ENCODE measurements around the gene ST6GALNAC3. TPM values are rescaled to one million over a fixed set of nuclear protein-coding genes. Genes with fewer than 3 reads are reported as not detected.

The ST6GALNAC3 gene
- polyA plus RNA-seq, 4 donors: under 0.01 to 21.7 (median 2.6) TPM

GRCh38 chr1:76390456-76390855 lies 315.9 kb downstream of the ST6GALNAC3 start:
- DNase-seq (no peak), FAIRE-seq (no peak)
- no peaks in the 10 kb centered on the region for H3K36me3 ChIP-seq (ENCODE audit: control insufficient read depth in 3 of 3, insufficient read depth in 2 of 3, low read depth in 1 of 3, low read length in 3 of 3)
- H3K27ac ChIP-seq (ENCODE audit: low read depth in 1 of 3, low read length in 2 of 3): no peak overlapping the region
- H3K4me1 ChIP-seq (ENCODE audit: control insufficient read depth in 3 of 3, insufficient read depth in 2 of 3, low read depth in 1 of 3, low read length in 2 of 3): peaks cover 0 to 15% (median 0%) of the 10 kb centered on the region in 3 donors
- H3K27me3 ChIP-seq (ENCODE audit: control insufficient read depth in 3 of 3, insufficient read depth in 3 of 3, low read length in 3 of 3): no peaks in the 10 kb centered on the region
- H3K9me3 ChIP-seq (ENCODE audit: control insufficient read depth in 2 of 2, insufficient read depth in 1 of 2, low read depth in 1 of 2, low read length in 1 of 2): no peaks in the 10 kb centered on the region
- no peak overlapping the region for H3K4me3 ChIP-seq (ENCODE audit: low read depth in 1 of 3, low read length in 3 of 3)

GRCh38 chr1:76395059-76395458 lies 320.5 kb downstream of the ST6GALNAC3 start:
- H3K4me1 ChIP-seq (ENCODE audit: control insufficient read depth in 3 of 3, insufficient read depth in 2 of 3, low read depth in 1 of 3, low read length in 2 of 3): peaks cover 0 to 3% (median 0%) of the 10 kb centered on the region in 3 donors
- no peak overlapping the region for H3K27ac ChIP-seq (ENCODE audit: low read depth in 1 of 3, low read length in 2 of 3)
- FAIRE-seq (no peak), DNase-seq (no peak)
- no peaks in the 10 kb centered on the region for H3K9me3 ChIP-seq (ENCODE audit: control insufficient read depth in 2 of 2, insufficient read depth in 1 of 2, low read depth in 1 of 2, low read length in 1 of 2)
- H3K4me3 ChIP-seq (ENCODE audit: low read depth in 1 of 3, low read length in 3 of 3): no peak overlapping the region
- WGBS, 3 donors: 78 to 84% (median 81%) methylated on average over 2 of the region's 2 CpGs
- no peaks in the 10 kb centered on the region for H3K36me3 ChIP-seq (ENCODE audit: control insufficient read depth in 3 of 3, insufficient read depth in 2 of 3, low read depth in 1 of 3, low read length in 3 of 3)
- no peaks in the 10 kb centered on the region for H3K27me3 ChIP-seq (ENCODE audit: control insufficient read depth in 3 of 3, insufficient read depth in 3 of 3, low read length in 3 of 3)

GRCh38 chr1:76402128-76402527 lies 327.6 kb downstream of the ST6GALNAC3 start:
- no peak for FAIRE-seq
- Histone ChIP-seq H3K9me3 (ENCODE audit: control insufficient read depth in 2 of 2, insufficient read depth in 1 of 2, low read depth in 1 of 2, low read length in 1 of 2) (peaks cover 0 to 4% of the 10 kb centered on the region in 2 donors), H3K36me3 (ENCODE audit: control insufficient read depth in 3 of 3, insufficient read depth in 2 of 3, low read depth in 1 of 3, low read length in 3 of 3) (no peaks in the 10 kb centered on the region), H3K4me3 (ENCODE audit: low read depth in 1 of 3, low read length in 3 of 3) (no peak overlapping the region), H3K4me1 (ENCODE audit: control insufficient read depth in 3 of 3, insufficient read depth in 2 of 3, low read depth in 1 of 3, low read length in 2 of 3) (no peaks in the 10 kb centered on the region), H3K27me3 (ENCODE audit: control insufficient read depth in 3 of 3, insufficient read depth in 3 of 3, low read length in 3 of 3) (no peaks in the 10 kb centered on the region), H3K27ac (ENCODE audit: low read depth in 1 of 3, low read length in 2 of 3) (no peak overlapping the region)
- 89 to 95% (median 92%) methylated on average over 2 of the region's 2 CpGs for WGBS, 3 donors
- DNase-seq: no peak

GRCh38 chr1:76408303-76408702 lies 333.8 kb downstream of the ST6GALNAC3 start:
- H3K9me3 ChIP-seq (ENCODE audit: control insufficient read depth in 2 of 2, insufficient read depth in 1 of 2, low read depth in 1 of 2, low read length in 1 of 2): no peaks in the 10 kb centered on the region
- FAIRE-seq (no peak), DNase-seq (no peak)
- no peaks in the 10 kb centered on the region for H3K27me3 ChIP-seq (ENCODE audit: control insufficient read depth in 3 of 3, insufficient read depth in 3 of 3, low read length in 3 of 3)
- no peak overlapping the region for H3K4me3 ChIP-seq (ENCODE audit: low read depth in 1 of 3, low read length in 3 of 3)
- H3K36me3 ChIP-seq (ENCODE audit: control insufficient read depth in 3 of 3, insufficient read depth in 2 of 3, low read depth in 1 of 3, low read length in 3 of 3): no peaks in the 10 kb centered on the region
- no peak overlapping the region for H3K27ac ChIP-seq (ENCODE audit: low read depth in 1 of 3, low read length in 2 of 3)
- 82 to 93% (median 85%) methylated on average over 3 of the region's 3 CpGs for WGBS, 3 donors
- H3K4me1 ChIP-seq (ENCODE audit: control insufficient read depth in 3 of 3, insufficient read depth in 2 of 3, low read depth in 1 of 3, low read length in 2 of 3): no peaks in the 10 kb centered on the region

GRCh38 chr1:76410499-76410898 lies 336.0 kb downstream of the ST6GALNAC3 start:
- WGBS, 3 donors: 59 to 93% (median 82%) methylated on average over 2 of the region's 2 CpGs
- Histone ChIP-seq H3K4me3 (ENCODE audit: low read depth in 1 of 3, low read length in 3 of 3) (no peak overlapping the region), H3K27ac (ENCODE audit: low read depth in 1 of 3, low read length in 2 of 3) (no peak overlapping the region), H3K27me3 (ENCODE audit: control insufficient read depth in 3 of 3, insufficient read depth in 3 of 3, low read length in 3 of 3) (no peaks in the 10 kb centered on the region), H3K4me1 (ENCODE audit: control insufficient read depth in 3 of 3, insufficient read depth in 2 of 3, low read depth in 1 of 3, low read length in 2 of 3) (no peaks in the 10 kb centered on the region), H3K9me3 (ENCODE audit: control insufficient read depth in 2 of 2, insufficient read depth in 1 of 2, low read depth in 1 of 2, low read length in 1 of 2) (no peaks in the 10 kb centered on the region), H3K36me3 (ENCODE audit: control insufficient read depth in 3 of 3, insufficient read depth in 2 of 3, low read depth in 1 of 3, low read length in 3 of 3) (no peaks in the 10 kb centered on the region)
- DNase-seq (no peak), FAIRE-seq (no peak)

- Histone ChIP-seq H3K4me3 (ENCODE audit: low read depth in 1 of 3, low read length in 3 of 3) (no peak overlapping the region), H3K27ac (ENCODE audit: low read depth in 1 of 3, low read length in 2 of 3) (no peak overlapping the region), H3K4me1 (ENCODE audit: control insufficient read depth in 3 of 3, insufficient read depth in 2 of 3, low read depth in 1 of 3, low read length in 2 of 3) (no peaks in the 10 kb centered on the region), H3K36me3 (ENCODE audit: control insufficient read depth in 3 of 3, insufficient read depth in 2 of 3, low read depth in 1 of 3, low read length in 3 of 3) (no peaks in the 10 kb centered on the region), H3K27me3 (ENCODE audit: control insufficient read depth in 3 of 3, insufficient read depth in 3 of 3, low read length in 3 of 3) (no peaks in the 10 kb centered on the region), H3K9me3 (ENCODE audit: control insufficient read depth in 2 of 2, insufficient read depth in 1 of 2, low read depth in 1 of 2, low read length in 1 of 2) (no peaks in the 10 kb centered on the region)
- FAIRE-seq (no peak), DNase-seq (no peak)
- 78 to 90% (median 89%) methylated on average over 3 of the region's 3 CpGs for WGBS, 3 donors
Observed at GRCh38 chr1:76418531-76418930, 344.0 kb downstream of the ST6GALNAC3 start.

GRCh38 chr1:76419603-76420002 lies 345.1 kb downstream of the ST6GALNAC3 start:
- no peak overlapping the region for H3K27ac ChIP-seq (ENCODE audit: low read depth in 1 of 3, low read length in 2 of 3)
- H3K36me3 ChIP-seq (ENCODE audit: control insufficient read depth in 3 of 3, insufficient read depth in 2 of 3, low read depth in 1 of 3, low read length in 3 of 3): no peaks in the 10 kb centered on the region
- FAIRE-seq (no peak), DNase-seq (no peak)
- no peaks in the 10 kb centered on the region for H3K27me3 ChIP-seq (ENCODE audit: control insufficient read depth in 3 of 3, insufficient read depth in 3 of 3, low read length in 3 of 3)
- no peak overlapping the region for H3K4me3 ChIP-seq (ENCODE audit: low read depth in 1 of 3, low read length in 3 of 3)
- WGBS, 3 donors: 60 to 72% (median 68%) methylated on average over 2 of the region's 2 CpGs
- H3K4me1 ChIP-seq (ENCODE audit: control insufficient read depth in 3 of 3, insufficient read depth in 2 of 3, low read depth in 1 of 3, low read length in 2 of 3): no peaks in the 10 kb centered on the region
- no peaks in the 10 kb centered on the region for H3K9me3 ChIP-seq (ENCODE audit: control insufficient read depth in 2 of 2, insufficient read depth in 1 of 2, low read depth in 1 of 2, low read length in 1 of 2)

GRCh38 chr1:76425201-76426145 lies 350.9 kb downstream of the ST6GALNAC3 start:
- no peaks in the 10 kb centered on the region for H3K4me1 ChIP-seq (ENCODE audit: control insufficient read depth in 3 of 3, insufficient read depth in 2 of 3, low read depth in 1 of 3, low read length in 2 of 3)
- no peaks in the 10 kb centered on the region for H3K36me3 ChIP-seq (ENCODE audit: control insufficient read depth in 3 of 3, insufficient read depth in 2 of 3, low read depth in 1 of 3, low read length in 3 of 3)
- H3K4me3 ChIP-seq (ENCODE audit: low read depth in 1 of 3, low read length in 3 of 3): no peak overlapping the region
- WGBS, 3 donors: 65 to 82% (median 74%) methylated on average over 10 of the region's 10 CpGs
- H3K27me3 ChIP-seq (ENCODE audit: control insufficient read depth in 3 of 3, insufficient read depth in 3 of 3, low read length in 3 of 3): no peaks in the 10 kb centered on the region
- no peak for DNase-seq
- no peaks in the 10 kb centered on the region for H3K9me3 ChIP-seq (ENCODE audit: control insufficient read depth in 2 of 2, insufficient read depth in 1 of 2, low read depth in 1 of 2, low read length in 1 of 2)
- FAIRE-seq: no peak
- no peak overlapping the region for H3K27ac ChIP-seq (ENCODE audit: low read depth in 1 of 3, low read length in 2 of 3)

Data from small intestine (tissue), 7 donors.